ENCODE results near the gene CYP20A1.

GRCh38 chr2:203338322-203338721 lies 99.5 kb downstream of the CYP20A1 start:
- no peak for TF ChIP-seq POLR2A (IDR thresholded peaks at IDR 0.05; ENCODE audit: low read length)
- TF ChIP-seq GATA1 (IDR thresholded peaks at IDR 0.05; ENCODE audit: low read depth, low read length), result no peak

Data from erythroblast (primary cell).